ENCODE measurements around the gene FAM120A.

DNA sequence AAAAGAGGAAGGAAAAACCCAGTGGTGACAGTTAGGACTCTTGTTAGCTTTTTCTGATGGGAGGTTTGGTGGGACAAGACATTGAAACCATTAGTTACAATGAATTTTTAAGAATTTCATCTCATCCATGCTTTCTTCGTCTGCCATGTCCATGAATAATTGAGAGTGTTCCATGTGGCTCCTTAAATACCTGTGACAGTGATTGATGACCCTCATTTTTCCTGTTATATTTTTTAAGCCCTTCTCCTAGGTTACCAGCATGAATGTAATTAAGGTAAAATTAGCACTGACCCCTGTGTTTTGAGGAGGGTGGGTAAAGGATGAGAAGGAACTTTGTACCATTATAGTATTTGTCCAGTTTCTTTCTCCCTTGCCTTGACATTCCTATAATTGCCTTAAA is 101.4 kb downstream of the FAM120A start:
- TF ChIP-seq, protein P1, sequence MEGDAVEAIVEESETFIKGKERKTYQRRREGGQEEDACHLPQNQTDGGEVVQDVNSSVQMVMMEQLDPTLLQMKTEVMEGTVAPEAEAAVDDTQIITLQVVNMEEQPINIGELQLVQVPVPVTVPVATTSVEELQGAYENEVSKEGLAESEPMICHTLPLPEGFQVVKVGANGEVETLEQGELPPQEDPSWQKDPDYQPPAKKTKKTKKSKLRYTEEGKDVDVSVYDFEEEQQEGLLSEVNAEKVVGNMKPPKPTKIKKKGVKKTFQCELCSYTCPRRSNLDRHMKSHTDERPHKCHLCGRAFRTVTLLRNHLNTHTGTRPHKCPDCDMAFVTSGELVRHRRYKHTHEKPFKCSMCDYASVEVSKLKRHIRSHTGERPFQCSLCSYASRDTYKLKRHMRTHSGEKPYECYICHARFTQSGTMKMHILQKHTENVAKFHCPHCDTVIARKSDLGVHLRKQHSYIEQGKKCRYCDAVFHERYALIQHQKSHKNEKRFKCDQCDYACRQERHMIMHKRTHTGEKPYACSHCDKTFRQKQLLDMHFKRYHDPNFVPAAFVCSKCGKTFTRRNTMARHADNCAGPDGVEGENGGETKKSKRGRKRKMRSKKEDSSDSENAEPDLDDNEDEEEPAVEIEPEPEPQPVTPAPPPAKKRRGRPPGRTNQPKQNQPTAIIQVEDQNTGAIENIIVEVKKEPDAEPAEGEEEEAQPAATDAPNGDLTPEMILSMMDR (conservative IDR thresholded peaks at IDR 0.05; ENCODE audit: low read length): no peak
- no peak for TF ChIP-seq EZH2phosphoT487 (IDR thresholded peaks at IDR 0.05; ENCODE audit: borderline replicate concordance)
